Hypothalamus (tissue), 51 donors: ENCODE data around the gene PTCRA.
"Not testable (repeated sequence)": the region's sequence is repeated elsewhere in the genome, so short reads cannot be mapped to it uniquely, and the experiment has no call there.

Experiments
- DNase-seq, 51 donors: peaks; one replicate each; lab custom pipeline; 2025; lab: John Stamatoyannopoulos, UW

Gene PTCRA

GRCh38 chr6:42915732-42916131 is at the start of gene PTCRA:
PTCRA (plus strand) TSS chr6:42916053; CDS start chr6:42916070, 17 bp downstream.
- DNase-seq, result no peak

GRCh38 chr6:42870145-42870936 is 45.5 kb upstream of the PTCRA start:
- DNase-seq, result no peak

- no peak for DNase-seq
Observed at GRCh38 chr6:42871711-42872110, 44.1 kb upstream of the PTCRA start.

- DNase-seq, result no peak
Observed at GRCh38 chr6:42873313-42873712, 42.5 kb upstream of the PTCRA start.

- DNase-seq, result no peak
Observed at GRCh38 chr6:42877695-42878094, 38.2 kb upstream of the PTCRA start.

- DNase-seq, result peak; percentile 65 to 98 (median 89)
Observed at GRCh38 chr6:42879372-42880239, 36.2 kb upstream of the PTCRA start, which contains the start of gene RPL7L1. RPL7L1 (plus strand) TSS chr6:42879616; CDS start chr6:42879911, 295 bp downstream.

- DNase-seq, result not testable (repeated sequence)
Observed at GRCh38 chr6:42880240-42880817, 35.5 kb upstream of the PTCRA start.

GRCh38 chr6:42880871-42881270 is 35.0 kb upstream of the PTCRA start:
- not testable (repeated sequence) for DNase-seq

- DNase-seq, result no peak
Observed at GRCh38 chr6:42885702-42886101, 30.2 kb upstream of the PTCRA start.

- not testable (repeated sequence) for DNase-seq
Observed at GRCh38 chr6:42888201-42888600, 27.7 kb upstream of the PTCRA start.

GRCh38 chr6:42889815-42890214 is 26.0 kb upstream of the PTCRA start:
- DNase-seq, result no peak

- peak; percentile 47 to 94 (median 86) for DNase-seq
Observed at GRCh38 chr6:42890311-42891198, 25.3 kb upstream of the PTCRA start.

- no peak for DNase-seq
Observed at GRCh38 chr6:42891199-42891722, 24.6 kb upstream of the PTCRA start.

GRCh38 chr6:42894041-42894828 is 21.6 kb upstream of the PTCRA start:
- DNase-seq, result peak in 1 of 51 donors; percentile 5

- DNase-seq, result no peak
Observed at GRCh38 chr6:42896178-42896719, 19.6 kb upstream of the PTCRA start.

- DNase-seq, result peak in 37 of 51 donors; percentile 2 to 85 (median 48)
Observed at GRCh38 chr6:42898891-42899361, 16.9 kb upstream of the PTCRA start.

- no peak for DNase-seq
Observed at GRCh38 chr6:42899871-42900270, 16.0 kb upstream of the PTCRA start.

GRCh38 chr6:42901538-42901957 is 14.3 kb upstream of the PTCRA start:
- peak in 44 of 51 donors; percentile 3 to 85 (median 46) for DNase-seq
